Measurements from ENCODE around the gene CHID1.

Gene CHID1

DNA sequence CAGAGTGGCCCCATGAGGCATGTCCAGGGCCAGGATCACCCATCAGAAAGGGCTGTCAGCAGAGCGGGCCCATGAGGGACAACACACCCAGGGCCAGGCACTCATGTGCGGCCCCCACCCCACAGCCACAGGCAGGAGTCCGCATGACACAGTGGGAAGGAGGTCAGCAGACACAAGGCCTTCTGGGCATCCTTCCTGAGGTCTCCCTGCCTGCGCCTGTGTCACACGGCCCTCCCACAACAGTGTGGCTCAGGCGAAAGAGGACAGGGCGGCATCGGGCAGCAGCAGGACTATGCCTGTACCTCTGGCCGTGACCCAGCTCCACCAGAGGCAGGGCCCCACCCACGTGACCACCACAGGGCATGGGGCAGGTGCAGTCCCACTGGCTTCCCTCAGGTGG is 27.1 kb downstream of the CHID1 start:
- Histone ChIP-seq H3K27me3 (no peaks in the 10 kb centered on the region), H3K4me3 (ENCODE audit: low read depth in 1 of 2, low read length in 1 of 2) (no peak overlapping the region), H3K9me3 (no peaks in the 10 kb centered on the region), H3K27ac (no peak overlapping the region), H3K36me3 (peaks cover 20% of the 10 kb centered on the region), H3K4me1 (ENCODE audit: control insufficient read depth in 1 of 2, insufficient read depth in 1 of 2, low read depth in 1 of 2, low read length in 1 of 2) (no peaks in the 10 kb centered on the region)
- TF ChIP-seq CTCF (IDR thresholded peaks at IDR 0.05) = no peak

- Histone ChIP-seq H3K27me3 (no peaks in the 10 kb centered on the region), H3K27ac (no peak overlapping the region), H3K36me3 (peaks cover 17% of the 10 kb centered on the region), H3K4me3 (ENCODE audit: low read depth in 1 of 2, low read length in 1 of 2) (no peak overlapping the region), H3K4me1 (ENCODE audit: control insufficient read depth in 1 of 2, insufficient read depth in 1 of 2, low read depth in 1 of 2, low read length in 1 of 2) (no peaks in the 10 kb centered on the region), H3K9me3 (no peaks in the 10 kb centered on the region)
- TF ChIP-seq CTCF (IDR thresholded peaks at IDR 0.05) = no peak
These were observed 28.0 kb downstream of the CHID1 start for GRCh38 chr11:882596-882995.

GRCh38 chr11:880447-880846 is 30.2 kb downstream of the CHID1 start:
- H3K27ac ChIP-seq = no peak overlapping the region
- no peak overlapping the region for H3K4me3 ChIP-seq (ENCODE audit: low read depth in 1 of 2, low read length in 1 of 2)
- H3K9me3 ChIP-seq = no peaks in the 10 kb centered on the region
- H3K27me3 ChIP-seq = no peaks in the 10 kb centered on the region
- no peaks in the 10 kb centered on the region for H3K4me1 ChIP-seq (ENCODE audit: control insufficient read depth in 1 of 2, insufficient read depth in 1 of 2, low read depth in 1 of 2, low read length in 1 of 2)
- peaks cover 16% of the 10 kb centered on the region for H3K36me3 ChIP-seq
- no peak for TF ChIP-seq CTCF (IDR thresholded peaks at IDR 0.05)

DNA sequence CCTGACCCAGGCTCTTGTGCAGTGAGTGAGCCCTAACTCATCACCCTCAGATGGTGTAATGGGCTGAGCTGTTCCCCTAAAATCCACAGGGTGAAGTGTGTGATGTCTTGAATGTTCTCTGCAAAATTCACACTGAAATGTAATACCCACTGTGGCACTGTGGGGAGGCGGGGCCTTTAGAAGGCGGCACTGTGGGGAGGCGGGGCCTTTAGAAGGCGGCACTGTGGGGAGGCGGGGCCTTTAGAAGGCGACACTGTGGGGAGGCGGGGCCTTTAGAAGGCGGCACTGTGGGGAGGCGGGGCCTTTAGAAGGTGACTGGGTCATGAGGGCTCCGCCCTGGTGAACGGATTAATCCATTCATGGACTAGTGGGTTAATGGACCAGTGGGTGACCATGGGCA is 33.0 kb downstream of the CHID1 start:
- H3K36me3 ChIP-seq = peaks cover 10% of the 10 kb centered on the region
- no peaks in the 10 kb centered on the region for H3K4me1 ChIP-seq (ENCODE audit: control insufficient read depth in 1 of 2, insufficient read depth in 1 of 2, low read depth in 1 of 2, low read length in 1 of 2)
- H3K27me3 ChIP-seq = no peaks in the 10 kb centered on the region
- H3K4me3 ChIP-seq (ENCODE audit: low read depth in 1 of 2, low read length in 1 of 2) = no peak overlapping the region
- no peaks in the 10 kb centered on the region for H3K9me3 ChIP-seq
- no peak for TF ChIP-seq CTCF (IDR thresholded peaks at IDR 0.05)
- H3K27ac ChIP-seq = no peak overlapping the region

DNA sequence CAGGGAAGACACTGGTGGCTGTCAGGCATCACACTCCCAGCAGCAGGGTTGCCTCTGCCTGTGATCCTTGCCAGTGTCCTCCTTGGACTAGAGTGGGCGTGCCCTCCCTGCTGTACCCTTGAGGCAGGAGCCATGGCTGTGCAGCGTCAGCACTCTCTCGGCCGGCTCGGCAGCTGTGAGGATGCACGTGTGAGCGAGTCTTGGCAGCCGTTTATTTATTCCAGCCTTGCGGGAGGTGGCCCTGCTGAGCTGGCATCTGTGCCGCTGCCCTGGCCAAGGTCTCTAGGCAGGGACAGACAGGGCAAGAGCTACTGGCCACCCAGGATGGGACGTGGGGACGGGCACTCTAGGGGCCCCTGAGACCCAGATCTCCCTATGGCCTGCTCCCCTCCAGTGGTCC is 34.1 kb downstream of the CHID1 start:
- H3K27me3 ChIP-seq = no peaks in the 10 kb centered on the region
- H3K9me3 ChIP-seq = no peaks in the 10 kb centered on the region
- H3K4me1 ChIP-seq (ENCODE audit: control insufficient read depth in 1 of 2, insufficient read depth in 1 of 2, low read depth in 1 of 2, low read length in 1 of 2) = no peaks in the 10 kb centered on the region
- peaks cover 10% of the 10 kb centered on the region for H3K36me3 ChIP-seq
- H3K27ac ChIP-seq = no peak overlapping the region
- no peak overlapping the region for H3K4me3 ChIP-seq (ENCODE audit: low read depth in 1 of 2, low read length in 1 of 2)
- TF ChIP-seq CTCF (IDR thresholded peaks at IDR 0.05) = no peak

- H3K27me3 ChIP-seq = no peaks in the 10 kb centered on the region
- peaks cover 10% of the 10 kb centered on the region for H3K36me3 ChIP-seq
- no peak overlapping the region for H3K27ac ChIP-seq
- no peaks in the 10 kb centered on the region for H3K9me3 ChIP-seq
- no peak overlapping the region for H3K4me3 ChIP-seq (ENCODE audit: low read depth in 1 of 2, low read length in 1 of 2)
- TF ChIP-seq CTCF (IDR thresholded peaks at IDR 0.05) = no peak
- H3K4me1 ChIP-seq (ENCODE audit: control insufficient read depth in 1 of 2, insufficient read depth in 1 of 2, low read depth in 1 of 2, low read length in 1 of 2) = no peaks in the 10 kb centered on the region
These were observed 34.8 kb downstream of the CHID1 start for GRCh38 chr11:875769-876301.
